Neural progenitor cell (in vitro differentiated cells): ENCODE results near the gene EXD3. TPM values are rescaled to one million over a fixed set of nuclear protein-coding genes. Genes with fewer than 3 reads are reported as not detected.
"Not testable (repeated sequence)": the region's sequence is repeated elsewhere in the genome, so short reads cannot be mapped to it uniquely, and the experiment has no call there.

Experiments used
- DNase-seq: peaks from one replicate; pipeline ENCODE4 v3.0.0-alpha.2; 2016; ENCODE audit warnings: low spot score
- H2AFZ ChIP-seq: fragments of 200-600 bp; sonication (generic); replicated peaks from 2 replicates; pipeline ENCODE4 v1.6.1; 2016; ENCODE audit warnings: antibody characterized with exemption
- H3F3A ChIP-seq: fragments of 200-600 bp; sonication (generic); 2 replicates; pipeline ENCODE4 v1.6.1; 2016; ENCODE audit warnings: antibody characterized with exemption, low read depth
- H3K27ac ChIP-seq: fragments of 200-600 bp; sonication (generic); 2 replicates; pipeline ENCODE4 v1.5.1; 2016; ENCODE audit warnings: mild to moderate bottlenecking
- H3K27me3 ChIP-seq: fragments of 200-600 bp; sonication (generic); 2 replicates; pipeline ENCODE4 v1.6.1; 2016; ENCODE audit warnings: mild to moderate bottlenecking, moderate library complexity
- H3K36me3 ChIP-seq: fragments of 200-600 bp; sonication (generic); 2 replicates; pipeline ENCODE4 v1.5.1; 2016
- H3K4me1 ChIP-seq: fragments of 200-600 bp; sonication (generic); 2 replicates; pipeline ENCODE4 v1.6.1; 2016; ENCODE audit warnings: mixed run types
- H3K4me2 ChIP-seq: fragments of 200-600 bp; sonication (generic); 2 replicates; pipeline ENCODE4 v1.6.1; 2016
- H3K4me3 ChIP-seq: fragments of 200-600 bp; sonication (generic); 2 replicates; pipeline ENCODE4 v1.5.1; 2016
- H3K79me2 ChIP-seq: fragments of 200-600 bp; sonication (generic); 2 replicates; pipeline ENCODE4 v1.6.1; 2016; ENCODE audit warnings: low read depth
- H3K9ac ChIP-seq: fragments of 200-600 bp; sonication (generic); 2 replicates; pipeline ENCODE4 v1.6.1; 2016
- H3K9me3 ChIP-seq: fragments of 200-600 bp; sonication (generic); 2 replicates; pipeline ENCODE4 v1.5.1; 2016; ENCODE audit warnings: low read depth
- H4K20me1 ChIP-seq: fragments of 200-600 bp; sonication (generic); 2 replicates; pipeline ENCODE4 v1.6.1; 2016; ENCODE audit warnings: low read depth
- H3K27ac Mint-ChIP-seq: 3 replicates; pipeline ENCODE4 v1.8.0; 2021; ENCODE audit warnings: mixed read lengths
- H3K27me3 Mint-ChIP-seq: 2 replicates; pipeline ENCODE4 v1.8.0; 2022; ENCODE audit warnings: low read depth, mild to moderate bottlenecking, inconsistent platforms, moderate library complexity, mixed read lengths; ENCODE audit not compliant: insufficient read depth
- H3K36me3 Mint-ChIP-seq: 3 replicates; pipeline ENCODE4 v1.8.0; 2021; ENCODE audit warnings: mixed read lengths
- H3K4me1 Mint-ChIP-seq: 3 replicates; pipeline ENCODE4 v1.8.0; 2021; ENCODE audit warnings: mixed read lengths
- H3K4me3 Mint-ChIP-seq: 3 replicates; pipeline ENCODE4 v1.8.0; 2021; ENCODE audit warnings: mild to moderate bottlenecking, moderate library complexity, mixed read lengths
- H3K9me3 Mint-ChIP-seq: 3 replicates; pipeline ENCODE4 v1.8.0; 2020; ENCODE audit warnings: mixed read lengths
- EZH2 ChIP-seq: fragments of 200-600 bp; sonication (generic); IDR thresholded peaks from 2 replicates; pipeline ENCODE4 v1.6.1; 2017; ENCODE audit warnings: antibody characterized with exemption, mild to moderate bottlenecking, moderate library complexity
- EZH2phosphoT487 ChIP-seq: fragments of 200-600 bp; sonication (generic); IDR thresholded peaks from 2 replicates; pipeline ENCODE4 v1.6.1; 2017; ENCODE audit warnings: antibody characterized with exemption
- total RNA-seq: library from RNA; depleted of rRNA; stranded (reverse); fragments of >200 nt; gene quantifications from 2 replicates; pipeline ENCODE4 v1.2.3, GENCODE V29; 2015; ENCODE audit warnings: low replicate concordance
- TF ChIP-seq, protein P1 (sequence below): fragments of 200-600 bp; sonication (generic); IDR thresholded peaks from 2 replicates; pipeline ENCODE4 v1.5.1; 2017; ENCODE audit warnings: antibody characterized with exemption, mild to moderate bottlenecking

EXD3 gene
- total RNA-seq, 1 donor from 2014 or later = 4.7 TPM

DNA sequence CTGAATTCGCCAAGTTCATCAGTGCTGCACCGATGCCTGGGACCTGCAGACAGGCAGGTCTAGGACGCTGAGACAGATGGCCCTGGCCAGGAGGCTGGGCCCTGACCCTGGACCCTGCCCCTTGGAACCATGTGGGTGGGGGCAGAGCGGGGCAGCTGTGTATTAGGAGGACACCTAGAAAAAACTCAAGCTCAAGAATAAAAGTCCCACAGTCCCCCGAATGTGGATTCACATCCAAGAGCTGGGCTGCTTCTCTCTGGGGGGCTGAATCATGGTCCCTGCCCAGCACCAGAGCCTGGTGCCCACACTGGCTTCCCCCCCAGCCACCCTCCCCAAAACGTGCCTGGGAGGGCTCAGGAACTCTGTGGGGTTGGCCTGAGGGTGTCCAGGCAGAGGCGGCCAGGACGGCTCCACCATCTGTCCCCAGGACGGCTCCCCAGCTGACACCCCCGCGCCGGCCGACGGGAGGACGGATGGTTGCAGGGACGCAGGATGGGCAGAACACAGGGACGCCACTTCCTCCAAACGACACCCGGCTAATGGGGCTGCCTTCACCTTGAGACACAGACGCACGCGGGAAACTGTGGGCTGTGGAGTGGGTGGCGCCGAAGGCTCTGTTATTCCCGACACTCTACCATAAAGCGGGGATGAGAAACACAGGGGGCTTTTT lies 34.9 kb downstream of the EXD3 start:
- no peak overlapping the region for H3K27ac Mint-ChIP-seq
- no peak for DNase-seq

GRCh38 chr9:137387114-137387890 lies 35.7 kb downstream of the EXD3 start:
- Histone ChIP-seq H4K20me1 (no peaks in the 10 kb centered on the region), H3F3A (no peaks in the 10 kb centered on the region), H3K27me3 (no peaks in the 10 kb centered on the region), H3K9me3 (no peaks in the 10 kb centered on the region), H3K4me2 (no peak overlapping the region), H2AFZ (no peak overlapping the region), H3K27ac (no peak overlapping the region), H3K79me2 (no peaks in the 10 kb centered on the region), H3K36me3 (no peaks in the 10 kb centered on the region), H3K4me3 (no peak overlapping the region), H3K9ac (no peak overlapping the region), H3K4me1 (no peaks in the 10 kb centered on the region)
- H3K27ac Mint-ChIP-seq = no peak overlapping the region
- no peaks in the 10 kb centered on the region for H3K9me3 Mint-ChIP-seq
- H3K36me3 Mint-ChIP-seq = peaks cover 3% of the 10 kb centered on the region
- TF ChIP-seq, protein P1, sequence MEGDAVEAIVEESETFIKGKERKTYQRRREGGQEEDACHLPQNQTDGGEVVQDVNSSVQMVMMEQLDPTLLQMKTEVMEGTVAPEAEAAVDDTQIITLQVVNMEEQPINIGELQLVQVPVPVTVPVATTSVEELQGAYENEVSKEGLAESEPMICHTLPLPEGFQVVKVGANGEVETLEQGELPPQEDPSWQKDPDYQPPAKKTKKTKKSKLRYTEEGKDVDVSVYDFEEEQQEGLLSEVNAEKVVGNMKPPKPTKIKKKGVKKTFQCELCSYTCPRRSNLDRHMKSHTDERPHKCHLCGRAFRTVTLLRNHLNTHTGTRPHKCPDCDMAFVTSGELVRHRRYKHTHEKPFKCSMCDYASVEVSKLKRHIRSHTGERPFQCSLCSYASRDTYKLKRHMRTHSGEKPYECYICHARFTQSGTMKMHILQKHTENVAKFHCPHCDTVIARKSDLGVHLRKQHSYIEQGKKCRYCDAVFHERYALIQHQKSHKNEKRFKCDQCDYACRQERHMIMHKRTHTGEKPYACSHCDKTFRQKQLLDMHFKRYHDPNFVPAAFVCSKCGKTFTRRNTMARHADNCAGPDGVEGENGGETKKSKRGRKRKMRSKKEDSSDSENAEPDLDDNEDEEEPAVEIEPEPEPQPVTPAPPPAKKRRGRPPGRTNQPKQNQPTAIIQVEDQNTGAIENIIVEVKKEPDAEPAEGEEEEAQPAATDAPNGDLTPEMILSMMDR = no peak
- TF ChIP-seq EZH2phosphoT487 (no peak), EZH2 (no peak)
- peak; percentile 1 for DNase-seq
- H3K4me3 Mint-ChIP-seq = no peak overlapping the region
- H3K4me1 Mint-ChIP-seq = peaks cover 18% of the 10 kb centered on the region
- H3K27me3 Mint-ChIP-seq = no peaks in the 10 kb centered on the region

More for the DNA sequence above, 34.9 kb downstream of the EXD3 start:
- Histone ChIP-seq H3F3A (no peaks in the 10 kb centered on the region), H3K4me1 (no peaks in the 10 kb centered on the region), H3K9ac (no peak overlapping the region), H3K27ac (no peak overlapping the region), H3K4me3 (no peak overlapping the region), H2AFZ (no peak overlapping the region), H4K20me1 (no peaks in the 10 kb centered on the region), H3K9me3 (no peaks in the 10 kb centered on the region), H3K79me2 (no peaks in the 10 kb centered on the region), H3K4me2 (no peak overlapping the region), H3K27me3 (no peaks in the 10 kb centered on the region), H3K36me3 (no peaks in the 10 kb centered on the region)
- peaks cover 2% of the 10 kb centered on the region for H3K27me3 Mint-ChIP-seq
- H3K4me1 Mint-ChIP-seq = peaks cover 17% of the 10 kb centered on the region
- H3K9me3 Mint-ChIP-seq = no peaks in the 10 kb centered on the region
- no peak overlapping the region for H3K4me3 Mint-ChIP-seq
- H3K36me3 Mint-ChIP-seq = peaks cover 3% of the 10 kb centered on the region
- TF ChIP-seq EZH2phosphoT487 (no peak), EZH2 (no peak)
- TF ChIP-seq, protein P1 = no peak

- H3F3A ChIP-seq, H3K4me1 ChIP-seq, H3K79me2 ChIP-seq, H3K36me3 ChIP-seq, H3K27ac ChIP-seq, DNase-seq, H3K9ac ChIP-seq, H3K27ac Mint-ChIP-seq, H3K9me3 Mint-ChIP-seq, H3K4me2 ChIP-seq, H3K4me3 ChIP-seq, H3K27me3 Mint-ChIP-seq, H3K36me3 Mint-ChIP-seq, H2AFZ ChIP-seq, H4K20me1 ChIP-seq, H3K27me3 ChIP-seq, H3K9me3 ChIP-seq, H3K4me3 Mint-ChIP-seq: not testable (repeated sequence)
- peaks cover 22% of the 10 kb centered on the region for H3K4me1 Mint-ChIP-seq
Measured at GRCh38 chr9:137386507-137387113, 36.4 kb downstream of the EXD3 start.
